ENCODE measurements around the gene EXD3.

GRCh38 chr9:137459152-137459600 is 36.2 kb upstream of the EXD3 start, which contains the start of gene NSMF:
- TF ChIP-seq CTCF (IDR thresholded peaks at IDR 0.05) (no peak), POLR2A (IDR thresholded peaks at IDR 0.05) (no peak)

All from breast epithelium (tissue), 3 donors.